HTR-8/SVneo (cell line): ENCODE data around the gene MTERF4.

Experiments used
- DNase-seq: peaks from one replicate; pipeline ENCODE4 v3.0.0; 2011; ENCODE audit warnings: low spot score, mixed read lengths; ENCODE audit not compliant: insufficient read length
- FAIRE-seq: peaks from 2 replicates; lab custom pipeline; 2011; peaks lifted over from hg19 to GRCh38; lab: Jason Lieb, UNC

The MTERF4 gene

GRCh38 chr2:241102239-241102803, at the start of gene MTERF4:
MTERF4 (minus strand) TSS chr2:241102287; CDS start chr2:241102273, 14 bp downstream.
- FAIRE-seq (peak; percentile 94), DNase-seq (peak; percentile 84)

GRCh38 chr2:241150660-241151530, 48.8 kb upstream of the MTERF4 start:
- no peak for DNase-seq

GRCh38 chr2:241149925-241150659, 48.0 kb upstream of the MTERF4 start, which contains the start of gene PPP1R7:
PPP1R7 (plus strand) TSS chr2:241150467; CDS start chr2:241150496, 29 bp downstream.
- peak; percentile 87 for FAIRE-seq

More at GRCh38 chr2:241150660-241151530, 48.8 kb upstream of the MTERF4 start:
- peak; percentile 28 for FAIRE-seq

GRCh38 chr2:241149675-241149924, 47.5 kb upstream of the MTERF4 start:
- no peak for FAIRE-seq
- no peak for DNase-seq

More at GRCh38 chr2:241149925-241150659, 48.0 kb upstream of the MTERF4 start, which contains the start of gene PPP1R7:
- DNase-seq: peak; percentile 99

GRCh38 chr2:241148891-241149674, 47.0 kb upstream of the MTERF4 start, which contains the start of gene PASK:
PASK (minus strand) TSS chr2:241149472; CDS start chr2:241143032, 6,440 bp downstream.
- peak; percentile 69 for FAIRE-seq

GRCh38 chr2:241148239-241148638, 46.2 kb upstream of the MTERF4 start:
- FAIRE-seq (peak; percentile 9), DNase-seq (no peak)

More at GRCh38 chr2:241148891-241149674, 47.0 kb upstream of the MTERF4 start, which contains the start of gene PASK:
- peak; percentile 96 for DNase-seq

- DNase-seq (no peak), FAIRE-seq (no peak)
These were observed 45.2 kb upstream of the MTERF4 start for GRCh38 chr2:241147336-241147735.

GRCh38 chr2:241146286-241146685, 44.2 kb upstream of the MTERF4 start:
- FAIRE-seq (no peak), DNase-seq (no peak)

GRCh38 chr2:241142593-241142992, 40.5 kb upstream of the MTERF4 start:
- DNase-seq (no peak), FAIRE-seq (no peak)

GRCh38 chr2:241142063-241142462, 40.0 kb upstream of the MTERF4 start:
- DNase-seq (no peak), FAIRE-seq (no peak)

GRCh38 chr2:241141214-241141770, 39.2 kb upstream of the MTERF4 start:
- DNase-seq: no peak
- FAIRE-seq: no peak

- DNase-seq (no peak), FAIRE-seq (no peak)
These were observed 38.4 kb upstream of the MTERF4 start for GRCh38 chr2:241140445-241140840.

- DNase-seq (no peak), FAIRE-seq (no peak)
These were observed 37.7 kb upstream of the MTERF4 start for GRCh38 chr2:241139531-241140444.

- FAIRE-seq: no peak
These were observed 36.4 kb upstream of the MTERF4 start for GRCh38 chr2:241138471-241138870.

GRCh38 chr2:241137276-241138190, 35.4 kb upstream of the MTERF4 start:
- FAIRE-seq (no peak), DNase-seq (no peak)

More at GRCh38 chr2:241138471-241138870, 36.4 kb upstream of the MTERF4 start:
- no peak for DNase-seq

GRCh38 chr2:241136661-241137260, 34.7 kb upstream of the MTERF4 start:
- FAIRE-seq (no peak), DNase-seq (no peak)

GRCh38 chr2:241136191-241136590, 34.1 kb upstream of the MTERF4 start:
- no peak for DNase-seq
- FAIRE-seq: no peak
